Measurements from ENCODE around the gene CTTN.

Gene CTTN

DNA sequence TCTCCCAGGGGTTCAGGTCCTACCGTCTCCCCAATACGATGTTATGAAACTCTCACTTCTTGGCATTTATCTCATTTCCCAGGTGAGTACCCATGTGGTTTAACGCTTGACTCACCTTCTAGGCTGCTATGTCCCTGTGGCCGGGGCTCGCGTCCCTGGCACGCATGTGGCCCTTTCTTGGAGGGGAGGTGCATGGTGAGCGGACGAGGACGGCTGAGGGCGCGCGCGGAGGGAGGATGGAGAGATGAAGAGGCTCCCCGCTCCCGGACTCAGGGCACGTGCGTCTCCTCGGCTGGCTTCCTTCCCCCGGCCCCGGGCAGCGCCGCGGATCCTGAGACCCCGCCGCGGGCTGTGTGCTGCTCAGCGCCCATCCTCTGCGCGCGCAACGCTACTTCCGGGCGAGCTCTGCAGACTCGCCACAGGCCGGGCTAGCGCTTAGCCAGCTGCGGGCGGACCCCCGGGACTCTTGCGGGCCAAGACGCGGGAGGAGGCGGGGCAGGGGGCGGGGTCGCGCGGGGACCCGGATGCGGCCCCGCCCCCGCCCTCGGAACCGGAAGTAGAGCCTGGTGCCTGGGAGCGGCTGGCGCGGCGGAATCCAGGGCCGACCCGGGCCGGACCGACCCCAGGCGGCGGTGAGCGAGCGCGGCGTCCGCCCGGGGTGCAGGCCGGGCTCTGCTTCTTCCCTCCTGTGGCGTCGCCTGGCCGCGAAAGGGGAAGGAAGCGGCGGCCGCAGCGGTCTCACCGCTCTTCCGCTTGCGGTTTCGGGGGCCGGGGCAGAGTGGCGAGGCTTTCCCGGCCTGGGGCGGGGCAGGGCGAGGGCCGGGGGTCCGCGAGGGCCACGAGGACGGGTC lies at the start of gene CTTN:
TSS of gene CTTN (plus strand) at position 547 of the 851 bp plus-strand sequence. CDS start 8,769 bp downstream, outside the sequence.
- Mint-ChIP-seq H3K27ac (no peak within 1 kb of the TSS), H3K4me1 (peaks cover 19% of the 10 kb centered on the region), H3K9me3 (no peaks in the 10 kb centered on the region), H3K4me3 (peak within 1 kb of the TSS; percentile 57), H3K27me3 (peaks cover 99% of the 10 kb centered on the region), H3K36me3 (no peaks in the 10 kb centered on the region)
- DNase-seq: peak; percentile 71
- CTCF ChIA-PET: no interaction called here

DNA sequence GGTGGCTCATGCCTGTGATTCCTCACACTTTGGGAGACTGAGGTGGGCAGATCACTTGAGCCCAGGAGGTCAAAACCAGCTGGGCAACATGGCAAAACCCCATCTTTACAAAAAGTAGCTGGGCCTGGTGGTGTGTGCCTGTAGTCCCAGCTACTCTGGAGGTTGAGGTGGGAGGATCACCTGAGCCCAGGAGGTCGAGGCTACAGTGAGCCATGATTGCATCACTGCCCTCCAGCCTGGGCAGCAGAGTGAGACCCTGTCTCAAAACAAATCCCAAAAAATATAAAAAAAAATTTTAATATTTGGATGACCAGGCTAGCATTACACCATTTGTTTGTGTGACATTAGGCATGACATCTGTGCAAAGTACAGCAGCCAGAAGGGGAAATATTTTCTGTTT lies 49.7 kb upstream of the CTTN start:
- CTCF ChIA-PET: no interaction called here
- DNase-seq: no peak
- H3K36me3 Mint-ChIP-seq: peaks cover 28% of the 10 kb centered on the region
- H3K9me3 Mint-ChIP-seq: no peaks in the 10 kb centered on the region
- H3K27me3 Mint-ChIP-seq: no peaks in the 10 kb centered on the region
- H3K4me3 Mint-ChIP-seq: no peak overlapping the region
- no peaks in the 10 kb centered on the region for H3K4me1 Mint-ChIP-seq
- H3K27ac Mint-ChIP-seq: no peak overlapping the region

DNA sequence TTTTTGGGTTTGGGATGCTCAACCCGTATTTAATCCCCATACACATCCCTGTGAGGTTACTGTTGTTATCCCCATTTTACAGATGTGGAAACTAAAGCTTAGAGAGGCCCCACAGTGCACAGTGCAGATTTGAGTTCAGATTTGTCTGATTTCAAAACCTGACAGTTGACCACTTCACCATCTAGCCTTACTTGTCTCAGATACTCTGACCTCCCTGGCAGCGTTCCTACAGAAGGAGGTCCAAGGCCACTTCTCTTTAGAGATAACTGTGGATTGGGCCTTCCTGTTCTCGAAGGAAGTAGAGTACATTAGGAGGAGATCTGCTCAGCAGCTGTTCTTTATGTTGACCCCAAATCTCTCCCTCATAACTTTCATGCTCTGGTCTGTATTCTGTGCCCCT lies 46.7 kb upstream of the CTTN start:
- peaks cover 37% of the 10 kb centered on the region for H3K36me3 Mint-ChIP-seq

DNA sequence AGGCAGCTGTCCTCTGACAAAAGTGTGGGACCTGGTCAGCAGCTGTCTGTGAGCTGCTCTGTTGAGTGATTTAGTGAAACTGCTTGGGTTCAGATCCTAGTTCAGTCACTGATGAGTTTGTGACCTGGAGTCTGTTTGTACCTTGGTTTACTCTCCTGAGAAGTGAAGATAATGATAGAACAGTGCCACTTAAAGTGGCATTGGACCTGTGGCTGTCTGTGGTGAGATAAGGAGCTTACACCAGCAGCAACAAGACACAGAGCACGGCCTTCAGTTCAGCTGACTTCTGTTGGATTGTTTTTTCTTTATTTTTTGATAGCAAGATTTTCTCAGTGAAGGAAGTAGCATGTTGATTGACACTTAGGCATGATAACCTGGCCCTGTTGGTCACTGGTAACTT lies 46.2 kb upstream of the CTTN start:
- H3K27me3 Mint-ChIP-seq: no peaks in the 10 kb centered on the region
- no peaks in the 10 kb centered on the region for H3K9me3 Mint-ChIP-seq
- H3K4me3 Mint-ChIP-seq: no peak overlapping the region
- no peak for DNase-seq
- CTCF ChIA-PET: no interaction called here
- H3K27ac Mint-ChIP-seq: no peak overlapping the region
- H3K36me3 Mint-ChIP-seq: peaks cover 41% of the 10 kb centered on the region
- no peaks in the 10 kb centered on the region for H3K4me1 Mint-ChIP-seq

More for the DNA sequence above, 46.7 kb upstream of the CTTN start:
- CTCF ChIA-PET: no interaction called here
- Mint-ChIP-seq H3K4me1 (no peaks in the 10 kb centered on the region), H3K9me3 (no peaks in the 10 kb centered on the region), H3K27me3 (no peaks in the 10 kb centered on the region), H3K4me3 (no peak overlapping the region), H3K27ac (no peak overlapping the region)
- DNase-seq: no peak

DNA sequence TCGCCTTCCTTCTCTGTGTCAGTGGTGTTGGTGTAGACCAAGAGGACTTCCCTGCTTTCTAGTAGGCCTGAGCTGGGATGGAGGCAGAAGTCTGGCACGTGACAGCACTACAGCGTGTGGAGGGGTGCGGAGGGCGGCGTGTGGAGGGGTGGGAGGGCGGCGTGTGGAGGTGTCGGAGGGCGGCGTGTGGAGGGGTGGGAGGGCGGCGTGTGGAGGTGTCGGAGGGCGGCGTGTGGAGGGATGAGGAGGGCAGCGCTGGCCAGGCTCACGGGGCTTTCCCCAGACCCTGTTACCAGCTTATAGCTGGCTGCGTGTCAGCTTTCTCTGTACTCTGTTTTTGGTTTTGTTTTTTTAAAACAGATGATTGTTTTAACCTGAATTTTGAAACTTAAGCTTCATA lies 45.7 kb upstream of the CTTN start:
- DNase-seq: no peak
- CTCF ChIA-PET: no interaction called here
- H3K27me3 Mint-ChIP-seq: no peaks in the 10 kb centered on the region
- no peaks in the 10 kb centered on the region for H3K9me3 Mint-ChIP-seq
- H3K4me1 Mint-ChIP-seq: no peaks in the 10 kb centered on the region
- H3K36me3 Mint-ChIP-seq: peaks cover 39% of the 10 kb centered on the region
- H3K4me3 Mint-ChIP-seq: no peak overlapping the region
- H3K27ac Mint-ChIP-seq: no peak overlapping the region

DNA sequence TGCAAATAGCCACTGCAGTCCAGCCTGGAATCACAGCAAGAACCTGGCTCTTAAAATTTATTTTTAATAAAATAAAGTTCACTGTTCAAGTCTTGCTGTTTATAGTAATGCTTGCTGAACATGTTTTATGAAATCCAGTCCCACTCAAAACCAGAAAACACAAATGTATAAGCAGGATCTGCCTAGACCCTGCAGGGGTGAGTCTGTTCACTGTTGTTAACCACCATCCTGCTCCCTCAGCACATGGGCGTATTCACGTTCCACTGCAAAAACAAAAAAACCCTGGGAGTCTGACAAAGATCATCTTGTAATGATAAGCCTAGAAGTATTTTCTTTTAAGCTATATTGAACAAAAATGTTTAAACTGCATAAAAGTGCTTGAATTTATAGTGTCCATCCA lies 45.0 kb upstream of the CTTN start:
- Mint-ChIP-seq H3K4me3 (no peak overlapping the region), H3K9me3 (no peaks in the 10 kb centered on the region), H3K36me3 (peaks cover 35% of the 10 kb centered on the region), H3K27me3 (no peaks in the 10 kb centered on the region), H3K27ac (no peak overlapping the region), H3K4me1 (no peaks in the 10 kb centered on the region)
- CTCF ChIA-PET: no interaction called here
- DNase-seq: no peak

DNA sequence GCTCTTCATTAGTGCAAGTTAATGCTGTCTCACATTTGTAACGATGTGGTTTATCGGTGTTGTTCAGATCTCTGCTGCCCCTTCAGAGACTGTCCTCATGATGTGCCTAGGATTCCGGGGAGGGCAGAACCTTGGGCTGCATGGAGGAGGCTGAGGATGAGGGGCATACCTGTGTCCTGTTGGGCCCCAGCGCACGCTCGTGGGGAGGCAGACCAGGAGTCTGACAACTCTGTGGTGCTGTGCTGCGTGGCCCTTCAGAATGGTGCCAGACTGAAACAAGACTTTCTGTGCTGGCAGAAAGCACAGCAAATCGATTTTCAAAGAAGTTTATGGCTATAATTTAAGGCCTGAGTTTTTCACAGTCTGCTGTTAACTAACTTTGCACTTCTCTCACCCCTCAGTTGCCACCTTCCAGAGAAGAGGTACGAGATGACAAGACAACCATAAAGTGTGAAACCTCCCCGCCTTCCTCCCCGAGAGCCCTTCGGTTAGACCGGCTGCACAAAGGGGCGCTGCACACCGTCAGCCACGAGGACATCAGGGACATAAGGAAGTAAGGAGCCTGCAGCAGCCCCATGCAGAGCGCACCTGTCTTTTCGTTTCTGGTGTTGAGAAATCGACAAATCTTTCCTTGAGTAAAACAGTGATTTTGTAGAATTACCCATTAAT lies 44.3 kb upstream of the CTTN start:
- no peaks in the 10 kb centered on the region for H3K4me1 Mint-ChIP-seq
- no peak overlapping the region for H3K27ac Mint-ChIP-seq
- H3K4me3 Mint-ChIP-seq: no peak overlapping the region
- CTCF ChIA-PET: no interaction called here
- no peak for DNase-seq
- no peaks in the 10 kb centered on the region for H3K27me3 Mint-ChIP-seq
- peaks cover 37% of the 10 kb centered on the region for H3K36me3 Mint-ChIP-seq
- H3K9me3 Mint-ChIP-seq: no peaks in the 10 kb centered on the region

DNA sequence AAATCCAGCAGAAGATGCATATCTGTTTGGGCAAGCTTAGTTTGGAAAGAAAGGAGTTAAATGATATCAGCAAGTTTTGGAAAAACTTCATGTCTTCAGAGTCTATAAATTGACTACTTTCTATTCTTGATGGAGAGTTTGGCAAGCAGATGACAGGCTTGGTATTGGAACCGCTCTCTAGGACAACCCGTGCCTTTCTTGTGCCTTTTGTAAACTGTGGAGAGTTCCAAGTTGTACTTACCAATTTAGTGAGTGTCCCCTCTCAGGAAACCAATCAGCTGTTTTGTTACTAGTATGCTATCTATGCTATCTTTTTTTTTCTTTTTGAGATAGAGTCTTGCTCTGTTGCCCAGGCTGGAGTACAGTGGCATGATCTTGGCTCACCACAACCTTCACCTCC lies 43.7 kb upstream of the CTTN start:
- Mint-ChIP-seq H3K36me3 (peaks cover 36% of the 10 kb centered on the region), H3K4me1 (no peaks in the 10 kb centered on the region)
- CTCF ChIA-PET: no interaction called here

DNA sequence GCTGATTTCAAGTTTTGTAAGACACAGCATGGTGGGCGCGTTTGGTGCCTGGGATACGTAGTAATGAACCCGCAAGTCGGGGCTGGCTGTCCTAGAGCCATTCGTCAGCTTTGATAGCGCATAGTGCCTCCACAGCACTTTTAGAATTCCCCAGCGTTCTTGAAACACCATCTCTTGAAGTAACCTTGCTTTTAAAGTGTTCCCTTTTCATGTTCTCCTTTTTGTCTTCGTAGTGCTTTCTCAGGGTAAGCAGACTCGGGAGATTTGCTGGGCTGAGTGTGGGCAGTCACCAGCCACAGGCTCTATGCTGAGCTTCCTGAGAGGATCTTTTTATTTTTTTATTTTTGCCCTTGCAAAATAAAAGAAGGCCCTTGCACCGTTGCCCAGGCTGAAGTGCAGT lies 39.6 kb upstream of the CTTN start:
- Mint-ChIP-seq H3K9me3 (no peaks in the 10 kb centered on the region), H3K4me1 (peaks cover 3% of the 10 kb centered on the region), H3K36me3 (peaks cover 41% of the 10 kb centered on the region), H3K27ac (no peak overlapping the region), H3K27me3 (no peaks in the 10 kb centered on the region), H3K4me3 (no peak overlapping the region)
- DNase-seq: no peak
- CTCF ChIA-PET: no interaction called here

More for the DNA sequence above, 43.7 kb upstream of the CTTN start:
- no peak for DNase-seq
- H3K27ac Mint-ChIP-seq: no peak overlapping the region
- no peak overlapping the region for H3K4me3 Mint-ChIP-seq
- H3K9me3 Mint-ChIP-seq: no peaks in the 10 kb centered on the region
- H3K27me3 Mint-ChIP-seq: no peaks in the 10 kb centered on the region

DNA sequence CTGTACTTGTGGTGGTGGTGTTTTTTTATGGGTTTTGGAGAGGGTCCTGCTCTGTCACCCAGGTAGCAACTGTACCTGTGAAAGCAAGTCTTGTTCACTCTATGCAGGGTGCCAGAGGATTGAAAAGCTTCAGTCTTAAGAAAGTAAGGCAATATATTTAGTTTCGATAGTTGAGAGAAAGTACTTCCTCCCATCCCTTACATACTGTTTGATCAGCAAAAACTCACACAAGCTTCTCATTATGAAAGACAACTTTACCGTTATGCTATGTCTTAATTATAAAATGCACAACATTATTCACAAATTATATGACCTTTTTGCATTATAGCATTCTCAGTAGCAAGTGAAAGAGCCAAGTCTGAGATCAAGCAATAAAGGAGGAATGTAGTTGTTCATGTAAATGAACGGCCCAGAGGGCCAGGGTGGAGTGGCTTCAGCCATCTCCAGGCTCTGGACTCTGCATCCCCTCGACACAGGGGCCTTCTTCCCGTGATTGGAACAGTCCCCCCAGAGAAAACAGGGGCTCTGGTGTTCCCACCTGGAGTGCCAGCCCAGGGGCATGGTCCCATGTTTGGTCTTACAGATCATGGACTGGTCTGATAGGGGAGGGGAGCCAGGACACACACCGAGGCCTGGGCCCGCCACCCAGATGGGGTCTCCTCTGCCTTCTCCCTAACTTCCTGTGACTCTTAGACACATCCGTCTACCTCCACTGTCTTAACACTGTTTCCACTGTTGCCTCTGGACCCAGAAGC lies 38.7 kb upstream of the CTTN start:
- Mint-ChIP-seq H3K4me1 (peaks cover 8% of the 10 kb centered on the region), H3K36me3 (peaks cover 42% of the 10 kb centered on the region), H3K9me3 (no peaks in the 10 kb centered on the region), H3K27ac (no peak overlapping the region), H3K4me3 (no peak overlapping the region), H3K27me3 (peaks cover 3% of the 10 kb centered on the region)
- CTCF ChIA-PET: no interaction called here
- no peak for DNase-seq

DNA sequence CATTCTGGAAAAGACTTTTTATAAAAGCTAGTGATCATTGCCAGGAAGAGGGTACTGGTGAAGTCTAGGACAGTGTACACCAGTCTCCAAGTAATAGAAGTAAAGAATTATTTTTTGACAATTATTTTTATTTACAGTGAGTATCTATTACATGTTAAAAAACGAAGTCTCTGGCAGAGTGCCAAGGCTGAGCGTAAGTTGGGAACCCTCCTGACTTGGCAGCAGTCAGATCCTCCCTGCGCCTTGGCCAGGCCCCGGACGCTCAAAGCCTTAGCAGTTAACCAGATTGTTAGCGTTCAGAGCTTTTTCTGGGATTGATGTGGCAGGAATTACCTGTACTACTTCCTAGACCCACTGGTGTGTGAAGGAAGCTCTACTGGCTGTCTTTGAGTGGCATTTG lies 38.1 kb upstream of the CTTN start:
- H3K36me3 Mint-ChIP-seq: peaks cover 45% of the 10 kb centered on the region
- no peak overlapping the region for H3K4me3 Mint-ChIP-seq

DNA sequence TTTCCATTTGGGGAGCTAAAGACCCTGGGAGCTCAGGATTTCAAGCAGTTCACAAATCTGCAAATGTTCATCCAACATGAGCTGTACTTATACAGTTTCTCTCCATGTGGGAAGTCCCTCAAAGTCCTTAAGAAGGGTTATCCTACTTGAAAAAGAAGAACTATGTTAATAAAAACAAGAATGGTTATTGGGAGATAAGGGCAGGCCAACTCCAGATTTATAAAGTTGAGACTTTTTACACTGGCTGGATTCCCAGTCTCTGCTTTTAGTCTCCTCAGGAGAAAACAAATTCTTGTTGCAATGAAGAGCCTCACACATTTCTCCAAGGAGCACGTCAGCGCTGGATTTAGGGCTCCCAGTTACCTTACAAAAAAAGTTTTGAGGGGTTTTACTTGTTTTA lies 34.2 kb upstream of the CTTN start:
- peaks cover 24% of the 10 kb centered on the region for H3K4me1 Mint-ChIP-seq
- CTCF ChIA-PET: no interaction called here
- DNase-seq: no peak
- H3K36me3 Mint-ChIP-seq: peaks cover 44% of the 10 kb centered on the region
- peaks cover 10% of the 10 kb centered on the region for H3K27me3 Mint-ChIP-seq
- no peaks in the 10 kb centered on the region for H3K9me3 Mint-ChIP-seq
- no peak overlapping the region for H3K27ac Mint-ChIP-seq
- H3K4me3 Mint-ChIP-seq: no peak overlapping the region

More for the DNA sequence above, 38.1 kb upstream of the CTTN start:
- Mint-ChIP-seq H3K9me3 (no peaks in the 10 kb centered on the region), H3K27me3 (peaks cover 5% of the 10 kb centered on the region), H3K27ac (no peak overlapping the region), H3K4me1 (peaks cover 14% of the 10 kb centered on the region)
- no peak for DNase-seq
- CTCF ChIA-PET: no interaction called here

DNA sequence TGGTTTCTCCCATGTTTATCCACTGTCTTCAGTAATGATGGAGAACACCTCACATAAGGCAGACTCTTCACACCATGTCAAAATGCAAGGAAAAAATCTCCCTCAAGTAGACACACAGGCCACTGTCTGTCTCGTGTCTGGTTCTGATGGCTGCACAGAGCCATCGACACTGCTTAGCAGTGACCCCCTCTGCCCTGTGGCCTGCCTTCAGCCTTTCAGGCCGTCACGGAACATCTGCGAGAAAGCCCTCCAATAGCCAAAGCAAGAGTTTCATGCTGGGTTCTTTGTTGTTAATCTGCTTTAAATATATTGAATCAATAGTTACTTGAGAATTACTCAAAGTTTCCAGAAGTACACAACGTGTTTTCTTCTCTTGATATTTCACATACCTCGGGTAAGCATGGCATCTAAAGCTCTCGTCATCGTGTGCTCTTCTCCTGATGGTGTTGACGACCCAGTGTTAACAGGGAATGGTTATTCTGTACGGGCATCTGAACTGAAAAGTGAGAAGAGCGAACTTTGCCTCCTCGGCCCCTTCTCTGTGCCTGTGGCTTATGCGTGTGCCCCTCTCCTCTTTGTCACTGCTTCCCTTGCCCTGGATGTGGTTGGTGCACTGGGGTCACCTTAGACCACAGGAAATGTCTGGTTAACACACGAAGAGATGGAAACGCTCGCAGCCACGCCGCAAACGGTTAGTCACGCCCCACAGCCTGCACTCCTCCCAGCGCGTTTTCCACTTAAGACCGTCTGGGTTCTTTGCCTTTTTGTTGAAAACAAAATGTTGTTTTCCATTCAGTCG lies 33.4 kb upstream of the CTTN start:
- Mint-ChIP-seq H3K9me3 (no peaks in the 10 kb centered on the region), H3K27ac (peak overlapping the region; percentile 39), H3K4me3 (peak overlapping the region; percentile 37), H3K36me3 (peaks cover 43% of the 10 kb centered on the region), H3K27me3 (peaks cover 10% of the 10 kb centered on the region), H3K4me1 (peaks cover 24% of the 10 kb centered on the region)
- CTCF ChIA-PET: interaction anchor here (1.2 kb wide), 1 partner anchor 27 kb away, joined by 3 read pairs; no protein-coding TSS in a partner anchor
- peak; percentile 69 for DNase-seq

DNA sequence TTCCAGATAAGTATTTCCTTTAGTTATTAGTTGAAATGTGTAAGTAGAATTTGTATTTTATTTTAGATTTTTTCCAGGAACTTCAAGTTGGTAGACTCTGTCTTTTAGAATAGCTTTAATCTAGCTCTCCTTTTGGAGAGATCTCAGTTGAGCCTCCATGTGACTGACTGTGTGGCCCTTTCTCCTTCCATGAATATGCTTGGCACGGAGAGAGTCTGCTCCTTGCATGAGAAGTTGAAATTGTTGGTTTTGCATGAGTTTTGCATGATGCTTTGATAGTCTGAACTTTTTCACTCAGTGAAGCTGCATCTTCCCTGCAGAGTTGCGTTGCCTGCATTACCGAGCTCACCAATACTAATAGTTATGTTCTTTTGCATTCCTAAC lies 32.8 kb upstream of the CTTN start:
- Mint-ChIP-seq H3K27me3 (peaks cover 10% of the 10 kb centered on the region), H3K4me1 (peaks cover 24% of the 10 kb centered on the region), H3K27ac (no peak overlapping the region), H3K36me3 (peaks cover 41% of the 10 kb centered on the region), H3K4me3 (no peak overlapping the region), H3K9me3 (no peaks in the 10 kb centered on the region)
- DNase-seq: no peak
- CTCF ChIA-PET: interaction anchor here (1.2 kb wide), 1 partner anchor 27 kb away, joined by 3 read pairs; no protein-coding TSS in a partner anchor
